WI38 (cell line): ENCODE measurements around the gene DAZ1.
"Not testable (repeated sequence)": the region's sequence is repeated elsewhere in the genome, so short reads cannot be mapped to it uniquely, and the experiment has no call there.

Experiments
- H3K4me3 ChIP-seq: 2 replicates; pipeline ENCODE4 v1.5.1; 2011; ENCODE audit warnings: low read depth, mild to moderate bottlenecking, control low read depth, low read length

The DAZ1 gene

GRCh38 chrY:23198908-23199307 is at the start of gene DAZ1:
Gene DAZ1, minus strand, starts transcription at chrY:23199008. Its CDS starts 208 bp downstream, at chrY:23198800.
- H3K4me3 ChIP-seq = not testable (repeated sequence)

DNA sequence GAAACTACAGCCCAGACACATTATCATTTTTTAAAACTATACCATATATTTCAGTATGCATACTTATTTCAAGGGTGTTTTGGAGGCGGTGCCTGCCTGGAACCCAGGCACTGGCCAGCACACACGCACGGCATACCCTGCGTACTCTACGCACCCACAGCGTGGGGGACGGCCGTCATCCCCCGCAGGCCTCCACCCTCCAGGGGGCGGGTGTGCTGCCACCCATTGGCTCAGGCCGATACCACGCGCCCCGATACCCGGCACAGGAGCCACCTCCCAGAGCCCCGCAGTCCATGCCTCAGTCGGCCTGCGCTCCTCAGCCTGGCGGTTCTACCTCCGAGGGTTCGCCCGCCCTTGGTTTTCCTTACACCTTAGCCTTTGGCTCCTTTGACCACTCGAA is 20.4 kb upstream of the DAZ1 start, which contains the start of gene DAZ2:
Gene DAZ2 (plus strand): TSS at position 301 of the 400 bp plus-strand sequence. CDS start 208 bp downstream, outside the sequence.
- H3K4me3 ChIP-seq = not testable (repeated sequence)

- H3K4me3 ChIP-seq = not testable (repeated sequence)
Measured at GRCh38 chrY:23210681-23211080, 11.9 kb upstream of the DAZ1 start.

- H3K4me3 ChIP-seq = not testable (repeated sequence)
Measured at GRCh38 chrY:23209802-23210495, 11.1 kb upstream of the DAZ1 start.

DNA sequence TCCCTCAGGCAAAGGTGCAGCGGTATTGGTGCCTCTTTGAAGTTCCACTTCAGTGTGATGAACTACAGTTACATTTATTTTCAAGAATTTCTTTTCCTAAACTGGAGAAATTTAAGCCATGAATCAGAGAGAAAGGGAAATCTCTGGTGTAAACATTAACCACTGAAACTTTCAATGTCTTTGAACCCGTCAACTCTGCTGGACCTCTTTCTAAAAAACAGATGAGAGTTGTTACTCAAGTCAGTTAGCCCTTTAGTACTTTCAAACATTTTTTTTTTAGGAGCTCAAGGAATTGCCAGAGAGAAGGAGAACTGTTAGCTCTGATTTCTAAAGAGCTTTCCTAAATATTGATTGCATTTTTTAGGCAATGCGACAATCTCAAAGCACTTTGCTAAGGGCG is 8.6 kb upstream of the DAZ1 start:
- H3K4me3 ChIP-seq = not testable (repeated sequence)
